ENCODE measurements around the gene VAV3.

The VAV3 gene

GRCh38 chr1:107954126-107954525 is 10.9 kb downstream of the VAV3 start:
- no peak for DNase-seq
- Mint-ChIP-seq H3K27me3 (ENCODE audit: low read depth, poor library complexity) (no peaks in the 10 kb centered on the region), H3K27ac (no peak overlapping the region), H3K9me3 (no peaks in the 10 kb centered on the region), H3K4me3 (no peak overlapping the region), H3K36me3 (ENCODE audit: low read depth) (no peaks in the 10 kb centered on the region), H3K4me1 (peaks cover 6% of the 10 kb centered on the region)
- TF ChIP-seq, protein P1, sequence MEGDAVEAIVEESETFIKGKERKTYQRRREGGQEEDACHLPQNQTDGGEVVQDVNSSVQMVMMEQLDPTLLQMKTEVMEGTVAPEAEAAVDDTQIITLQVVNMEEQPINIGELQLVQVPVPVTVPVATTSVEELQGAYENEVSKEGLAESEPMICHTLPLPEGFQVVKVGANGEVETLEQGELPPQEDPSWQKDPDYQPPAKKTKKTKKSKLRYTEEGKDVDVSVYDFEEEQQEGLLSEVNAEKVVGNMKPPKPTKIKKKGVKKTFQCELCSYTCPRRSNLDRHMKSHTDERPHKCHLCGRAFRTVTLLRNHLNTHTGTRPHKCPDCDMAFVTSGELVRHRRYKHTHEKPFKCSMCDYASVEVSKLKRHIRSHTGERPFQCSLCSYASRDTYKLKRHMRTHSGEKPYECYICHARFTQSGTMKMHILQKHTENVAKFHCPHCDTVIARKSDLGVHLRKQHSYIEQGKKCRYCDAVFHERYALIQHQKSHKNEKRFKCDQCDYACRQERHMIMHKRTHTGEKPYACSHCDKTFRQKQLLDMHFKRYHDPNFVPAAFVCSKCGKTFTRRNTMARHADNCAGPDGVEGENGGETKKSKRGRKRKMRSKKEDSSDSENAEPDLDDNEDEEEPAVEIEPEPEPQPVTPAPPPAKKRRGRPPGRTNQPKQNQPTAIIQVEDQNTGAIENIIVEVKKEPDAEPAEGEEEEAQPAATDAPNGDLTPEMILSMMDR (IDR thresholded peaks at IDR 0.05), result no peak

DNA sequence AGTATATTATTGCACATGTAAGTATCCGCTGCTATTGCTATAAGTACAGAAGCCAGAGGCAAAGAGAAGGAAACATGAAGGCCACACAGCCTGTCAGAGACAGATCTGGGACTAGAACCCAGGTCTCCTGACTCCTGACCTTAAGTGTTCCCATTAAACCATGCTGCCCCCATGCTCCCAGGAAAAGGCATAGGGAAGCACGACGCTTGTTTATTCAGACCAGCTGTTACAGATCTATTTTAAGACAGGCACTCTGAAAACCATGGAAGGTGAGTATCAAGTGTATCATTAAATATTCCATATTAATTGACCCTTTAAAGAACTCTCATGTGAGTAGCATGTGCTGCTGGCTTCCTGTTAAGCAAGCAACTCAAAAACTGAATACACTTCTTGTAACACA is 11.4 kb downstream of the VAV3 start:
- Mint-ChIP-seq H3K27ac (peak overlapping the region; percentile 43), H3K9me3 (no peaks in the 10 kb centered on the region), H3K36me3 (ENCODE audit: low read depth) (no peaks in the 10 kb centered on the region), H3K27me3 (ENCODE audit: low read depth, poor library complexity) (no peaks in the 10 kb centered on the region), H3K4me3 (no peak overlapping the region), H3K4me1 (peaks cover 6% of the 10 kb centered on the region)
- TF ChIP-seq, protein P1 (IDR thresholded peaks at IDR 0.05), result no peak
- DNase-seq, result no peak

GRCh38 chr1:107952989-107953388 is 12.0 kb downstream of the VAV3 start:
- Mint-ChIP-seq H3K4me3 (no peak overlapping the region), H3K27me3 (ENCODE audit: low read depth, poor library complexity) (no peaks in the 10 kb centered on the region), H3K9me3 (no peaks in the 10 kb centered on the region), H3K27ac (no peak overlapping the region), H3K36me3 (ENCODE audit: low read depth) (no peaks in the 10 kb centered on the region), H3K4me1 (peaks cover 6% of the 10 kb centered on the region)
- no peak for DNase-seq
- TF ChIP-seq, protein P1 (IDR thresholded peaks at IDR 0.05), result no peak

- no peak overlapping the region for H3K27ac Mint-ChIP-seq
- DNase-seq, result no peak
- no peak overlapping the region for H3K4me3 Mint-ChIP-seq
- H3K9me3 Mint-ChIP-seq, result no peaks in the 10 kb centered on the region
- peaks cover 6% of the 10 kb centered on the region for H3K4me1 Mint-ChIP-seq
- H3K27me3 Mint-ChIP-seq (ENCODE audit: low read depth, poor library complexity), result peaks cover 5% of the 10 kb centered on the region
- no peaks in the 10 kb centered on the region for H3K36me3 Mint-ChIP-seq (ENCODE audit: low read depth)
- TF ChIP-seq, protein P1 (IDR thresholded peaks at IDR 0.05), result no peak
Measured at GRCh38 chr1:107950464-107950863, 14.5 kb downstream of the VAV3 start.

- H3K4me1 Mint-ChIP-seq, result peaks cover 6% of the 10 kb centered on the region
- no peak overlapping the region for H3K4me3 Mint-ChIP-seq
Measured at GRCh38 chr1:107949467-107950253, 15.3 kb downstream of the VAV3 start.

More at GRCh38 chr1:107949467-107950253, 15.3 kb downstream of the VAV3 start:
- TF ChIP-seq, protein P1 (IDR thresholded peaks at IDR 0.05), result no peak
- Mint-ChIP-seq H3K27ac (no peak overlapping the region), H3K36me3 (ENCODE audit: low read depth) (no peaks in the 10 kb centered on the region), H3K9me3 (no peaks in the 10 kb centered on the region), H3K27me3 (ENCODE audit: low read depth, poor library complexity) (peaks cover 7% of the 10 kb centered on the region)
- DNase-seq, result no peak
